HG02884 (cell line): Measurements from ENCODE around the gene PAK4.

Experiments used
- ATAC-seq: cut with Tn5 transposase; IDR thresholded peaks from one replicate; pipeline ENCODE4 v1.9.1; 2021; ENCODE audit warnings: mild to moderate bottlenecking, moderate library complexity; ENCODE audit not compliant: unreplicated experiment

Gene PAK4

GRCh38 chr19:39162441-39163043 lies 37.0 kb downstream of the PAK4 start:
- no peak for ATAC-seq

GRCh38 chr19:39163621-39164020 lies 38.0 kb downstream of the PAK4 start:
- ATAC-seq, result no peak

GRCh38 chr19:39164289-39164688 lies 38.7 kb downstream of the PAK4 start:
- ATAC-seq, result no peak

GRCh38 chr19:39165857-39166256 lies 40.3 kb downstream of the PAK4 start:
- no peak for ATAC-seq

- no peak for ATAC-seq
Measured at GRCh38 chr19:39166571-39167391, 41.2 kb downstream of the PAK4 start.

GRCh38 chr19:39167461-39168257 lies 42.1 kb downstream of the PAK4 start:
- no peak for ATAC-seq

GRCh38 chr19:39168258-39169142 lies 42.9 kb downstream of the PAK4 start:
- no peak for ATAC-seq

GRCh38 chr19:39169143-39169810 lies 43.7 kb downstream of the PAK4 start:
- no peak for ATAC-seq

- no peak for ATAC-seq
Measured at GRCh38 chr19:39170386-39171231, 45.0 kb downstream of the PAK4 start.

- no peak for ATAC-seq
Measured at GRCh38 chr19:39171479-39172465, 46.2 kb downstream of the PAK4 start.

- no peak for ATAC-seq
Measured at GRCh38 chr19:39172700-39173501, 47.3 kb downstream of the PAK4 start.

- ATAC-seq, result no peak
Measured at GRCh38 chr19:39173502-39173991, 48.0 kb downstream of the PAK4 start.

- ATAC-seq, result no peak
Measured at GRCh38 chr19:39174142-39174541, 48.6 kb downstream of the PAK4 start.

GRCh38 chr19:39174558-39175544 lies 49.3 kb downstream of the PAK4 start:
- no peak for ATAC-seq

GRCh38 chr19:39175564-39175963 lies 50.0 kb downstream of the PAK4 start:
- no peak for ATAC-seq
